A549 treated with dexamethasone at 1 μM for 4 hours (cell line): ENCODE measurements around the gene SLC2A4RG. TPM values are rescaled to one million over a fixed set of nuclear protein-coding genes. Genes with fewer than 3 reads are reported as not detected.

Experiments
- total RNA-seq: library from RNA; stranded (reverse); fragments of 200-300 nt; extraction: Qiagen RNA extraction; gene quantifications from 5 replicates; pipeline ENCODE4 v1.2.3, GENCODE V29; 2022

SLC2A4RG gene, protein sequence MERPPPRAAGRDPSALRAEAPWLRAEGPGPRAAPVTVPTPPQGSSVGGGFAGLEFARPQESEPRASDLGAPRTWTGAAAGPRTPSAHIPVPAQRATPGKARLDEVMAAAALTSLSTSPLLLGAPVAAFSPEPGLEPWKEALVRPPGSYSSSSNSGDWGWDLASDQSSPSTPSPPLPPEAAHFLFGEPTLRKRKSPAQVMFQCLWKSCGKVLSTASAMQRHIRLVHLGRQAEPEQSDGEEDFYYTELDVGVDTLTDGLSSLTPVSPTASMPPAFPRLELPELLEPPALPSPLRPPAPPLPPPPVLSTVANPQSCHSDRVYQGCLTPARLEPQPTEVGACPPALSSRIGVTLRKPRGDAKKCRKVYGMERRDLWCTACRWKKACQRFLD
- 57.9 to 88.8 TPM (median 82.1 TPM) in 5 replicates for total RNA-seq

DNA sequence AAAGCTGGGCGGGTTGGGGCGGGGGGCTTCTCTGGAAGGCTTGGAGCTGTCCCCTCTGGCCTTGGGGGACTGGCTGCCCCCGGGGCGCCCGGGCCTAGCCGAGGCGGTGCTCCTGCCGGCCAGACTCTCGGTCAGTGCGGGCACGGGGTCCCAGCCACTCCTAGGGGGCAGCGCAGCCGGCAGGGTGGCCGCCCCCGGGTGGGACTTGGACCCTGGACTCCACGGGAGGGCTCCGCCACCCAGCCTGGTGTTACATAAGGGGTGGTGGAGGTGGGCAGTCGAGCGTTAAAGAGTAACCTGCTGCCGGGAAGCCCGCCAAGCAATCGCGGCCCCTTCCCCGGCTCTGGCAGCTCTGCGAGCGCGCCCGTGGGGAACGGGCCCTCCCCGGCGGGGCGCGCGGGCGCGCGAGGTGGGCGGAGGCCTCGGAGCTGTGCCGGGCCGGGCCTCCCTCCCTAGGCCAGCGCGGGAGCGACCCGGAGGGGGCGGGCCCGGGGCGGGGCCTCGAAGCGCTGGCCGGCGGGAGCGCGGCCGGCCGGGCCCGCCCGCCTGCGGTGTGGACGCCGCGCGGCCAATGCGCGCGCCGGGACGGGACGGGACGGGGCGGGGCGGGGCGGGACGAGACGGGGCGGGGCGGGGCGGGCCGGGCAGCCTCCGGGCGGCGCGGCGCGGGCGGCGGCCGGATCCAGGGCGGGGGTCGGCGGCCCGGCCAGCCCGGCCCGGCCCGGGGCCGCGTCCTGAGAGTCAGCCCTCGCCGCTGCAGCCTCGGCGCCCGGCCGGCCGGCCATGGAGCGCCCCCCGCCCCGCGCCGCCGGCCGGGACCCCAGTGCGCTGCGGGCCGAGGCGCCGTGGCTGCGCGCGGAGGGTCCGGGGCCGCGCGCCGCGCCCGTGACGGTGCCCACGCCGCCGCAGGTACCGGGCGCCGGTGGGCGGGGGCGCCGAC lies at the start of gene SLC2A4RG:
TSS of gene SLC2A4RG (plus strand) at position 647 of the 940 bp plus-strand sequence. CDS start at position 784, 137 bp downstream.

DNA sequence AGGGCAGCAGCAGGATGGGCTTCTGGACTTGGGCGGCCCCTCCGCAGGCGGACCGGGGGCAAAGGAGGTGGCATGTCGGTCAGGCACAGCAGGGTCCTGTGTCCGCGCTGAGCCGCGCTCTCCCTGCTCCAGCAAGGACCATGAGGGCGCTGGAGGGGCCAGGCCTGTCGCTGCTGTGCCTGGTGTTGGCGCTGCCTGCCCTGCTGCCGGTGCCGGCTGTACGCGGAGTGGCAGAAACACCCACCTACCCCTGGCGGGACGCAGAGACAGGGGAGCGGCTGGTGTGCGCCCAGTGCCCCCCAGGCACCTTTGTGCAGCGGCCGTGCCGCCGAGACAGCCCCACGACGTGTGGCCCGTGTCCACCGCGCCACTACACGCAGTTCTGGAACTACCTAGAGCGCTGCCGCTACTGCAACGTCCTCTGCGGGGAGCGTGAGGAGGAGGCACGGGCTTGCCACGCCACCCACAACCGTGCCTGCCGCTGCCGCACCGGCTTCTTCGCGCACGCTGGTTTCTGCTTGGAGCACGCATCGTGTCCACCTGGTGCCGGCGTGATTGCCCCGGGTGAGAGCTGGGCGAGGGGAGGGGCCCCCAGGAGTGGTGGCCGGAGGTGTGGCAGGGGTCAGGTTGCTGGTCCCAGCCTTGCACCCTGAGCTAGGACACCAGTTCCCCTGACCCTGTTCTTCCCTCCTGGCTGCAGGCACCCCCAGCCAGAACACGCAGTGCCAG lies 42.8 kb upstream of the SLC2A4RG start, which contains the start of gene TNFRSF6B:
TSS of gene TNFRSF6B (plus strand) at position 25 of the 729 bp plus-strand sequence. CDS start at position 141, 116 bp downstream.

DNA sequence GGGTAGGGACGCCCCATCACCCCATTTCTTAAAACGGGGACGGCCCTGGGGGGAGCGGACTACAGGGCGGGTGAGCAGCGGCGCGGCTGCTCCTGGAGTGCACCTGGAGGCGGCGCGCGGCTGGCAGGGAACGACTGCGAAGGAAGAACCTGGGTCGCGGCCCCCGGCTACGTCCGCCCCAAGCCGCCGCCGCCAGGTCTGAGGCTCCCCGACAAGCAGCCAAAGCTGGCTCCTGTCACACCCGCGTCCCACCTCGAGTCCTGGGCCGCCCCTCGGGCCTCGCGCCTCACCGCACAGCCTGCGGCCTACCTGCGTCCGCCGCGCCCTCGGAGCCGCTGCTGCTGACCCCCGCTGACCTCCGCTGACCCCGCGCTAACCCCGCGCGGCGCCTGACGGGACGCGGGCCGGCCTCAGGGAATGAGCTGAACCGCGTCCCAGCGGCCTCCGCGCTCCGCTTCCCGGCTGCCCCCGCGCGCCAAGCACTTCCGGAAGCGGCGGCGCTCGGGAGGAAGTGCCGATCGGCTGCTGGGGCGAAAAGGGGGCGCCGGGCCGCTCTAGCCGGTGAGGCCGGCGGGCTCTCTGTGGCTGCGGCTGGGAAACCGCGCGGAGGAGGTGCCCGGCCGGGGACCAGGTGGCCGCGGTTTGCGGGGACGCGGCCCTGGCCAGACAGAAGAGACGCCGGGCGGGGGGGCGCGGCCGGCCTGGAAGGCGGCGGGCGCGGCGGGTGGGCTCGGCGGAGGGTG lies 31.8 kb upstream of the SLC2A4RG start, which contains the start of the genes ARFRP1 and ZGPAT:
TSS of gene ARFRP1 (minus strand) at position 419 of the 743 bp plus-strand sequence. CDS start 885 bp downstream, outside the sequence.
TSS of gene ZGPAT (plus strand) at position 482 of the 743 bp plus-strand sequence. CDS start 542 bp downstream, outside the sequence.

DNA sequence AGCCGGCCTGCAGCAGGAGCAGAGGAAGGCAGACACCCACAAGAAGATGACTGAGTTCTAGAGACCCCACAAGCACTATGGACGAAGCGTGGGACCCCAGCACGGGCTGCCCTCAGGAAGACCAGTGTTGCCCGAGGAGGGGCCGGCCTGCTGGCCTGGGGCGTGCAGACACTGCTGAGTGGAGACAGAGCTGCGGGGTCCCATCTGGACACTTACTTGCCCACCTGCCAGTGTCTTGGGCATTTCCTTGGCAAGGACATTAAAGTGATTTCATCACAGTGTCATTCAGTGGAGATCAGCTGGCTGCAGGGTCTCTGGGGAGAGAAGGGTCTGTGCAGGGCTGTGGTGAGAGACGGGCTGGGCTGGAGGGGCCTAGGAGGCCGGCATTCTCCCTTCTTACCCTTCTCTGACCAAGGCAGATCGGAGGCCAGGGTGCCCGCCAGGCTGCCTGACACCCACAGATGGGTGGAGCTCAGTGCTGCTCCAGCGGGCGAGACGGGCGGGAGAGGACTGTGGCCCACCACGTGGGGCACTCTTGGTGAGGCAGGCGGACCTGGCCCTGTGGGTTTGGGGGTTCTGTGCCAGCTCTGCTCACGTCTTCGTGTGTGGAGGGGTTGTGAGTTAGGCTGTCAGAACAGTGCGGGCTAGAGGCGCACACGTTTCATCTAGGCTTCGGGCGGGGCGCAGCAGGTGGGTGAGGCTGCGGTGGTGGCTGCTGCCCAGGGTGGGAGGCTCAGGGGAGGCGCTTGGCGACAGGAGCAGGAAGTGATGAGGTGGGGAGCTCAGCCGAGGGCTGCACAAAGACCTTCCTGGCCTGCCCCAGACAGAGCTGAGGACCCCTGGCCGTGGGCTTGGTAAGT lies 3.5 kb upstream of the SLC2A4RG start, which contains the start of gene LIME1:
TSS of gene LIME1 (plus strand) at position 806 of the 860 bp plus-strand sequence. CDS start 886 bp downstream, outside the sequence.

Other genes with a start within 250 kb of the SLC2A4RG start
- gene EEF1A2, start 240.7 kb upstream of the SLC2A4RG start, total RNA-seq, result 123 to 185 TPM (median 159 TPM) in 5 replicates
- 282 to 352 TPM (median 327 TPM) in 5 replicates for gene PPDPF, start 219.0 kb upstream of the SLC2A4RG start, total RNA-seq
- gene PTK6, start 202.4 kb upstream of the SLC2A4RG start, total RNA-seq, result 2.0 to 4.2 TPM (median 2.8 TPM) in 5 replicates
- 0.11 to 0.14 TPM (median 0.13 TPM) in 4 of 5 replicates, not detected in the other for gene SRMS, start 192.0 kb upstream of the SLC2A4RG start, total RNA-seq
- 0.14 to 0.38 TPM (median 0.24 TPM) in 5 replicates for gene FNDC11, start 185.6 kb upstream of the SLC2A4RG start, total RNA-seq
- gene HELZ2, start 165.5 kb upstream of the SLC2A4RG start, total RNA-seq, result 25.0 to 42.6 TPM (median 36.2 TPM) in 5 replicates
- gene GMEB2, start 112.7 kb upstream of the SLC2A4RG start, total RNA-seq, result 7.3 to 10.5 TPM (median 10.1 TPM) in 5 replicates
- gene STMN3, start 86.4 kb upstream of the SLC2A4RG start, total RNA-seq, result 7.3 to 10.1 TPM (median 8.4 TPM) in 5 replicates
- gene RTEL1, start 81.5 kb upstream of the SLC2A4RG start, total RNA-seq, result 4.1 to 7.8 TPM (median 5.9 TPM) in 5 replicates
- gene TNFRSF6B, start 43.1 kb upstream of the SLC2A4RG start, total RNA-seq, result 0.77 to 0.97 TPM (median 0.84 TPM) in 4 of 5 replicates, not detected in the other
- gene ARFRP1, start 31.8 kb upstream of the SLC2A4RG start, total RNA-seq, result 28.6 to 39.8 TPM (median 36.2 TPM) in 5 replicates
- 19.0 to 26.9 TPM (median 26.0 TPM) in 5 replicates for gene ZGPAT, start 31.7 kb upstream of the SLC2A4RG start, total RNA-seq
- 2.9 to 9.5 TPM (median 8.9 TPM) in 5 replicates for gene LIME1, start 3.1 kb upstream of the SLC2A4RG start, total RNA-seq
- gene ZBTB46, start 91.5 kb downstream of the SLC2A4RG start, total RNA-seq, result 0.65 to 0.82 TPM (median 0.73 TPM) in 5 replicates
- gene ABHD16B, start 121.7 kb downstream of the SLC2A4RG start, total RNA-seq, result not detected in 5 replicates
- 125 to 135 TPM (median 132 TPM) in 5 replicates for gene TPD52L2, start 125.5 kb downstream of the SLC2A4RG start, total RNA-seq
- gene DNAJC5, start 155.3 kb downstream of the SLC2A4RG start, total RNA-seq, result 21.7 to 30.4 TPM (median 29.3 TPM) in 5 replicates
- gene UCKL1, start 216.6 kb downstream of the SLC2A4RG start, total RNA-seq, result 19.2 to 34.0 TPM (median 30.6 TPM) in 5 replicates
- 8.8 to 14.4 TPM (median 13.0 TPM) in 5 replicates for gene ZNF512B, start 230.2 kb downstream of the SLC2A4RG start, total RNA-seq
- gene SAMD10, start 239.9 kb downstream of the SLC2A4RG start, total RNA-seq, result not detected in 5 replicates
- 47.9 to 59.1 TPM (median 58.3 TPM) in 5 replicates for gene PRPF6, start 241.4 kb downstream of the SLC2A4RG start, total RNA-seq